Measurements from ENCODE around the gene HORMAD1.

The HORMAD1 gene

DNA sequence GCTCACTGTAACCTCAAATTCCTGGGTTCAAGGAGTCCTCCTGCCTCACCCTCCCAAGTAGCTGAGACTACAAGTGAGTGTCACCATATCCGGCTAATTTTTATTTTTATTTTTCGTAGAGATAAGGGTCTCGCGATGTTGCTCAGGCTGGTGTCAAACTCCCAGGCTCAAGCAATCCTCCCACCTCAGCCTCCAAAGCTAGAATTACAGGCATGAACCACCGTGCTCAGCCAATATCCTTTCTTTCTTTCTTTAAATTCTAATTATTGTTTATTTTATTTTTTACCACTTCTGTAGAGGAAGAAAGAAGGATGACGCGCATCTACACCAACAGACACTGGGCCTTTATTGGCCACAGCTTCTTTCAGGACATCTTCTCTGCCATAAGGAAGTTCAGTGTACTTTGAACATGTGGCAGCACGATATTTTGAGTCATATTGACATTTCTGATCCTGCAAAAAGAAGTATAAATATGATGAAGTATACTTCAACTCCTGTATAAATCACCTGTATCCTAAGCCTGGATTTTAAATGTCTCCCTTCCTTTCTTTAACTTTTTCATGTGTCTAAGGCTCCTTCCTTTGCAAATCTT is 29.1 kb upstream of the HORMAD1 start (continued):
- TF ChIP-seq, protein P1, sequence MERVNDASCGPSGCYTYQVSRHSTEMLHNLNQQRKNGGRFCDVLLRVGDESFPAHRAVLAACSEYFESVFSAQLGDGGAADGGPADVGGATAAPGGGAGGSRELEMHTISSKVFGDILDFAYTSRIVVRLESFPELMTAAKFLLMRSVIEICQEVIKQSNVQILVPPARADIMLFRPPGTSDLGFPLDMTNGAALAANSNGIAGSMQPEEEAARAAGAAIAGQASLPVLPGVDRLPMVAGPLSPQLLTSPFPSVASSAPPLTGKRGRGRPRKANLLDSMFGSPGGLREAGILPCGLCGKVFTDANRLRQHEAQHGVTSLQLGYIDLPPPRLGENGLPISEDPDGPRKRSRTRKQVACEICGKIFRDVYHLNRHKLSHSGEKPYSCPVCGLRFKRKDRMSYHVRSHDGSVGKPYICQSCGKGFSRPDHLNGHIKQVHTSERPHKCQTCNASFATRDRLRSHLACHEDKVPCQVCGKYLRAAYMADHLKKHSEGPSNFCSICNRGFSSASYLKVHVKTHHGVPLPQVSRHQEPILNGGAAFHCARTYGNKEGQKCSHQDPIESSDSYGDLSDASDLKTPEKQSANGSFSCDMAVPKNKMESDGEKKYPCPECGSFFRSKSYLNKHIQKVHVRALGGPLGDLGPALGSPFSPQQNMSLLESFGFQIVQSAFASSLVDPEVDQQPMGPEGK (CRISPR knock-in tag; IDR thresholded peaks at IDR 0.05; ENCODE audit: borderline replicate concordance): no peak
- TF ChIP-seq ZNF8 (CRISPR knock-in tag; IDR thresholded peaks at IDR 0.05) (no peak), ZFP30 (CRISPR knock-in tag; IDR thresholded peaks at IDR 0.05) (no peak), ZC3H10 (CRISPR knock-in tag; IDR thresholded peaks at IDR 0.05) (no peak), TOX (CRISPR knock-in tag; IDR thresholded peaks at IDR 0.05; ENCODE audit: borderline replicate concordance) (no peak)

DNA sequence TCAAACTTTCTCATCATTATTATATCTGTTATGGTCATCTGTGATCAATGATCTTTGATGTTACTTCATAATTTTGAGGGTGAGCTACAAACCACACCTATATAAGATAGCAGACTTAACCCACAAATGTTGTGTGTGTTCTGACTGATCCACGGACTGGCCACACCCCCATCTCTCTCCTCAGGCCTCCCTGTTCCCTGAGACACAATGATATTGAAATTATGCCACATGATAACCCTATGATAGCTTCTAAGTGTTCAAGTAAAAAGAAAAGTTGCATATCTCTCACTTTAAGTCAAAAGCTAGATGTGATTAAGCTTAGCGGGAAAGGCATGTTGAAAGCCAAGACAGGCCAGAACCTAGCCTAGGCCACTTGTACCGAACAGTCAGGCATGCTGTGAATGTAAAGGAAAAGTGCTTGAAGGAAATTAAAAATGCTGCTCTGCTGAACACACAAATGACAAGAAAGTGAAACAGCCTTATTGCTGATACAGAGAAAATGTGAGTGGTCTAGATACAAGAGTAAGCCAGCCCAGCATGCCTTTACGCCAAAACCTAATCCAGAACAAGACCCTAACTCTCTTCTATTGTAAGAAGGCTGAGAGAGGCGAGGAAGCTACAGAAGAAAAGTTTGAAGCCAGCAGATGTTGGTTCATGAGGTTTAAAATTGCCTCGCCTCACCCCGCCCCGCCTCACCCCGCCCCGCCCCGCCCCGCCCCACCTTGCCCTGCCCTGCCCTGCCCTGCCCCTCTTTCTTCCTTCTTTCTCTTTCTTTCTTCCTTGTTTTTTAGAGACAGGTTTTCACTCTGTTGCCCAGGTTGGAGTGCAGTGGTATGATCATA is 28.4 kb upstream of the HORMAD1 start:
- no peak for ATAC-seq
- TF ChIP-seq, protein P2, sequence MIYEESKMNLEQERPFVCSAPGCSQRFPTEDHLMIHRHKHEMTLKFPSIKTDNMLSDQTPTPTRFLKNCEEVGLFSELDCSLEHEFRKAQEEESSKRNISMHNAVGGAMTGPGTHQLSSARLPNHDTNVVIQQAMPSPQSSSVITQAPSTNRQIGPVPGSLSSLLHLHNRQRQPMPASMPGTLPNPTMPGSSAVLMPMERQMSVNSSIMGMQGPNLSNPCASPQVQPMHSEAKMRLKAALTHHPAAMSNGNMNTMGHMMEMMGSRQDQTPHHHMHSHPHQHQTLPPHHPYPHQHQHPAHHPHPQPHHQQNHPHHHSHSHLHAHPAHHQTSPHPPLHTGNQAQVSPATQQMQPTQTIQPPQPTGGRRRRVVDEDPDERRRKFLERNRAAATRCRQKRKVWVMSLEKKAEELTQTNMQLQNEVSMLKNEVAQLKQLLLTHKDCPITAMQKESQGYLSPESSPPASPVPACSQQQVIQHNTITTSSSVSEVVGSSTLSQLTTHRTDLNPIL (CRISPR knock-in tag; IDR thresholded peaks at IDR 0.05; ENCODE audit: low read depth): no peak
- TF ChIP-seq TOX (CRISPR knock-in tag; IDR thresholded peaks at IDR 0.05; ENCODE audit: borderline replicate concordance): no peak
- TF ChIP-seq, protein P1 (CRISPR knock-in tag; IDR thresholded peaks at IDR 0.05; ENCODE audit: borderline replicate concordance): no peak
- no peak for TF ChIP-seq ZNF565 (CRISPR knock-in tag; conservative IDR thresholded peaks at IDR 0.05; ENCODE audit: low read depth)
- no peak for TF ChIP-seq RARB (CRISPR knock-in tag; IDR thresholded peaks at IDR 0.05)
- TF ChIP-seq ZFP30 (CRISPR knock-in tag; IDR thresholded peaks at IDR 0.05): no peak
- no peak for TF ChIP-seq ZNF70 (CRISPR knock-in tag; IDR thresholded peaks at IDR 0.05)
- no peak for TF ChIP-seq ZC3H10 (CRISPR knock-in tag; IDR thresholded peaks at IDR 0.05)
- no peak for TF ChIP-seq ISL1 (CRISPR knock-in tag; IDR thresholded peaks at IDR 0.05)
- TF ChIP-seq GLIS3 (CRISPR knock-in tag; IDR thresholded peaks at IDR 0.05): no peak
- no peak for TF ChIP-seq ZFP3 (CRISPR knock-in tag; IDR thresholded peaks at IDR 0.05)
- no peak for TF ChIP-seq CSDC2 (CRISPR knock-in tag; IDR thresholded peaks at IDR 0.05)
- TF ChIP-seq, protein P3, sequence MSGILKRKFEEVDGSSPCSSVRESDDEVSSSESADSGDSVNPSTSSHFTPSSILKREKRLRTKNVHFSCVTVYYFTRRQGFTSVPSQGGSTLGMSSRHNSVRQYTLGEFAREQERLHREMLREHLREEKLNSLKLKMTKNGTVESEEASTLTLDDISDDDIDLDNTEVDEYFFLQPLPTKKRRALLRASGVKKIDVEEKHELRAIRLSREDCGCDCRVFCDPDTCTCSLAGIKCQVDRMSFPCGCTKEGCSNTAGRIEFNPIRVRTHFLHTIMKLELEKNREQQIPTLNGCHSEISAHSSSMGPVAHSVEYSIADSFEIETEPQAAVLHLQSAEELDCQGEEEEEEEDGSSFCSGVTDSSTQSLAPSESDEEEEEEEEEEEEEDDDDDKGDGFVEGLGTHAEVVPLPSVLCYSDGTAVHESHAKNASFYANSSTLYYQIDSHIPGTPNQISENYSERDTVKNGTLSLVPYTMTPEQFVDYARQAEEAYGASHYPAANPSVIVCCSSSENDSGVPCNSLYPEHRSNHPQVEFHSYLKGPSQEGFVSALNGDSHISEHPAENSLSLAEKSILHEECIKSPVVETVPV (CRISPR knock-in tag; IDR thresholded peaks at IDR 0.05): no peak
- no peak for TF ChIP-seq ARNTL (CRISPR knock-in tag; IDR thresholded peaks at IDR 0.05; ENCODE audit: borderline replicate concordance, low read depth)
- TF ChIP-seq, protein P4, sequence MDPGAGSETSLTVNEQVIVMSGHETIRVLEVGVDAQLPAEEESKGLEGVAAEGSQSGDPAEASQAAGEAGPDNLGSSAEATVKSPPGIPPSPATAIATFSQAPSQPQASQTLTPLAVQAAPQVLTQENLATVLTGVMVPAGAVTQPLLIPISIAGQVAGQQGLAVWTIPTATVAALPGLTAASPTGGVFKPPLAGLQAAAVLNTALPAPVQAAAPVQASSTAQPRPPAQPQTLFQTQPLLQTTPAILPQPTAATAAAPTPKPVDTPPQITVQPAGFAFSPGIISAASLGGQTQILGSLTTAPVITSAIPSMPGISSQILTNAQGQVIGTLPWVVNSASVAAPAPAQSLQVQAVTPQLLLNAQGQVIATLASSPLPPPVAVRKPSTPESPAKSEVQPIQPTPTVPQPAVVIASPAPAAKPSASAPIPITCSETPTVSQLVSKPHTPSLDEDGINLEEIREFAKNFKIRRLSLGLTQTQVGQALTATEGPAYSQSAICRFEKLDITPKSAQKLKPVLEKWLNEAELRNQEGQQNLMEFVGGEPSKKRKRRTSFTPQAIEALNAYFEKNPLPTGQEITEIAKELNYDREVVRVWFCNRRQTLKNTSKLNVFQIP (CRISPR knock-in tag; IDR thresholded peaks at IDR 0.05; ENCODE audit: borderline replicate concordance, low read depth): no peak

DNA sequence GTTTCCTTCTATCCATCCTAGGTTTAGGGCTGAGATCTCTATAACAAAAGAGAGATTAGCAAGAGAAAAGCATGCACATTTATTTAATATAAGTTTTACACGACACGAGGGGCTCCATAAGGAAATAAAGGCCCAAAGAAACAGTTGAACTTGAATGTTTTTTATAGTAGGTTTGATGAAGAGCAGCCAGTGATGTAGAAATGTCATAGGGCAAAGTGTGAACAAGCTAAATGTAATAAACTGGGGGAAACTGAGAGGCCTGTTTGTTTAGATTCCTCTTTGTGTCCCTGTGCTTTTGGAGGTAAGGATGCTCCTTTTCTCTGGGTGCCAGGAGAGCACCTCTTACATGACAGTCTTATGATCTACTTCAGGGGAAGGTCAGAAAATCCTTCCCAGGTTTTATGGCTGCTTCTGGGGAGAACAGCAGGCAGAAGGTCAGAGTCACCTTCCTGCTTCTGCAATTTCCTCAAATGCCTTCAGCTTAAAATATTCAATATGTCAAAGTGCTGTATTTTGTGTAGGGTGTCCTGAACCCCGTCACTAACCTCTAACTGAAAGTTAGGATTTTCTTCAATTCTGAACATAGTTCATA is 9.5 kb upstream of the HORMAD1 start:
- ATAC-seq: no peak
- TF ChIP-seq ISL1 (CRISPR knock-in tag; IDR thresholded peaks at IDR 0.05): no peak
- no peak for TF ChIP-seq ZNF565 (CRISPR knock-in tag; conservative IDR thresholded peaks at IDR 0.05; ENCODE audit: low read depth)
- TF ChIP-seq ARNTL (CRISPR knock-in tag; IDR thresholded peaks at IDR 0.05; ENCODE audit: borderline replicate concordance, low read depth): no peak
- TF ChIP-seq TOX (CRISPR knock-in tag; IDR thresholded peaks at IDR 0.05; ENCODE audit: borderline replicate concordance): no peak
- TF ChIP-seq, protein P2 (CRISPR knock-in tag; IDR thresholded peaks at IDR 0.05; ENCODE audit: low read depth): no peak
- TF ChIP-seq OSR1 (CRISPR knock-in tag; IDR thresholded peaks at IDR 0.05): no peak
- TF ChIP-seq, protein P4 (CRISPR knock-in tag; IDR thresholded peaks at IDR 0.05; ENCODE audit: borderline replicate concordance, low read depth): no peak
- TF ChIP-seq SNAI2 (CRISPR knock-in tag; IDR thresholded peaks at IDR 0.05): no peak
- no peak for TF ChIP-seq ZNF70 (CRISPR knock-in tag; IDR thresholded peaks at IDR 0.05)
- no peak for TF ChIP-seq RARB (CRISPR knock-in tag; IDR thresholded peaks at IDR 0.05)
- no peak for TF ChIP-seq ZC3H10 (CRISPR knock-in tag; IDR thresholded peaks at IDR 0.05)
- no peak for TF ChIP-seq ZFP3 (CRISPR knock-in tag; IDR thresholded peaks at IDR 0.05)
- no peak for TF ChIP-seq GLIS3 (CRISPR knock-in tag; IDR thresholded peaks at IDR 0.05)
- no peak for TF ChIP-seq ZFP30 (CRISPR knock-in tag; IDR thresholded peaks at IDR 0.05)
- no peak for TF ChIP-seq CSDC2 (CRISPR knock-in tag; IDR thresholded peaks at IDR 0.05)
- TF ChIP-seq BACH2 (CRISPR knock-in tag; IDR thresholded peaks at IDR 0.05; ENCODE audit: borderline replicate concordance): no peak
- TF ChIP-seq, protein P1 (CRISPR knock-in tag; IDR thresholded peaks at IDR 0.05; ENCODE audit: borderline replicate concordance): no peak
